GM11168 (cell line): ENCODE measurements around the gene GRIK4.

Source experiments
- in situ Hi-C: fragments of 300-500 bp; cut with MboI; formaldehyde crosslinking; loops from one replicate; pipeline ENCODE4 v1.12.0; 2022; ENCODE audit warnings: low sequenced_read_pairs; ENCODE audit not compliant: unreplicated experiment

The GRIK4 gene

DNA sequence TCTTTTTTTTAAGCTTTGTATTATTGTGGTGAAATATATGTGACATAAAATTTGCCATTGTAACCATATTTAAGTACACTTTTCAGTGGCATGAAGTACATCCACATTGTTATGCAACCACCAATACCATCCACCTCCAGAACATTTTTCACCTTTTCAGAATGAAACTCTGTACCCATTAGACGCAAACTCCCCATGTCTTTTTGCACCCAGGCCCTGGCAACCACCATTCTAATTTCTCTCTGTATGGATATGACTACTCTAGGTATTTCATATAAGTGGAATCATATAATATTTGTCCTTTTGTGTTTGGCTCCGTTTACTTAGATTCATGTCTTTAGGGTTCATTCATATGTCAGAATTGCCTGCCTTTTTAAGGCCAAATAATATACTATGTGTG is 329.5 kb downstream of the GRIK4 start:
- in situ Hi-C loops = no loop called here

DNA sequence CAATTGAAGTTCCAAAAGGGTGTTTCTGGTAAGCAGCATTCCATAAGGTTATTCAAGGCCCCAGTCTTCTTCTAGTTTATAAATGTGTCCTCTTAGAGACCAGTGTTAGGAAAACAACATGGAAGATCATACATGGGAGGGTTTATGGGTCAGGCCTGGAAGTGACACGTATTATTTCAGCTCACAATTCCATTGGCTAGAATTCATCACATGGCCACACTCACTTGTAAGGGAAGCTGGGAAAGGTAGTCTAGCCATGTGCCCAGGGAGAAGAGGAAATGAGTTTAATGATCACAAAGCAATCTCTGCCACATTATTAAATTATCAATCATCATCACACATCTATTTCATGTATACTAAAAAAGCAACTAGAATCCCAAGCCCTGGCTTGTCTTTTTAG is 330.6 kb downstream of the GRIK4 start:
- in situ Hi-C loops = no loop called here

- in situ Hi-C loops = no loop called here
Measured at GRCh38 chr11:120853435-120853834, 341.9 kb downstream of the GRIK4 start.

GRCh38 chr11:120854988-120855387 is 343.4 kb downstream of the GRIK4 start:
- in situ Hi-C loops = no loop called here

- in situ Hi-C loops = no loop called here
Measured at GRCh38 chr11:120857508-120857907, 346.0 kb downstream of the GRIK4 start.

DNA sequence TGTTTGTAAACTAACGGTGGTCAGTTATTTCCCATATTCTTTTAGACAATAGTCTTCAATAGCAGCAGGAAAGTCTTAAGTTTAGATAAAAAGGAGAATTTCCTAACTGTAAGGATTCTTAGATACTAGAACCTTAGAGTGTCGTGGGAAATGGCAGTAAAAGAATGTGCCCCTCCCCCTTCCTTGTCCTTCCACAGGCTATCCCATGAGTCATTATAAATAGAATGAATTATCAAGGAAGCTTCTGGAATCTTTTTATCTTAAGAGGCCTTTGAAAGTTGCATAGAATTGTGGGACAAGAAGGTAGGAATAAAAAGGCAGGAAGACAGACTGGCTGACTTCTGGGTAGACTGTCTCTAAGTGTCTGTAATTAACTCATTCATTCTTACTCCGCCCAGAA is 347.2 kb downstream of the GRIK4 start:
- in situ Hi-C loops = no loop called here

DNA sequence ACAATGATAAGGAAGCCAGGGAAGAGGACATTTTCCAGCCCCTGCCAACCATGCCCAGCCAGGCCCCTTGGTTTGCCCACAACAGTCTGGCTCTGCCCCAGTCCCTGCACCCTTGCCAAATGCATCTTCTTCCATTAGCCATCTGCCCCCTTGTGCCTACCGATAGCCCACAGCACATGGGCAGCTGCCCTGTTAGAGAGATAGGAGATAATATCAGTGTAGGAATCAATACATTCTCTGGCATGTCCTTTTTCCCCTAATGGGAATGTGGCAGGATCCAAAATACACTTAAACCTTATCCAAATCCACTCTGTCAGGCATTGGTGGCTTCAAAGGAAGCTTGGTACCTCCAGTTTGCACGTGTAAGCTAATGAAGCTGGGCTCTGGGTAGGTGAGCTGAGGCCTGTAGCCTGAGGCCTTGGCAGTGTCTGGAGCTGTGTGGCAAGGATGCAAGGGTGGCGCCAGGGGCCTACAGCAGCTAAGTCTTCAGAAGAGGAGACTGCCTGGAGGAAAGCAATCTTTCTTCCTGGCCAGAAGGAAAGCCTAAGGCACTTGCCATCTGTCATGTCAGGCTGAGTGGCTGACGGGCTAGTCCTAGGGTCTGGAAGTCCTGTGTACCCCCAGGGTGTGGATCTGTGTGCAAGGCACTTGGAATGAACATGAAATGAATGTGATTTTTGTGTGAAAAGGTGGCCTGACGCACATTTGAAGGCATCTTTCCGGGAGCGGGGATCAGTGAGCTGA is 348.2 kb downstream of the GRIK4 start:
- in situ Hi-C loops = no loop called here

DNA sequence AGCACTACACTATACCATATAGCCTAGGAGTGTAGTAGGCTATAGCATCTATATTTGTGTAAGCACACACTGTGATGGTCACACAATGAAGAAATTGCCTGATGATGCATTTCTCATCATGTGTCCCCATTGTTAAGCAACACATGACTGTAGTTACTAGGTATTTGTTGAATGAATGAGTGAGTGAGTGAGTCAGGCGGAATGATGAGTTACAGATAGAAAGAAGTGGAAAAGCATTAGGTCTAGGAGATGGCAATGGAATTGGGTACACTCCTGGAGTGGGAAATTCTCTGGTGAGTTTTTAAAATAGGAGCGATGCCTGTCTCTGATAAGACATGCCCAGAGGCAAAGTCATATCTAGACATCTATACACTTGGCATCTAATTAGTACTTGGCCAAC is 351.8 kb downstream of the GRIK4 start:
- in situ Hi-C loops = no loop called here

DNA sequence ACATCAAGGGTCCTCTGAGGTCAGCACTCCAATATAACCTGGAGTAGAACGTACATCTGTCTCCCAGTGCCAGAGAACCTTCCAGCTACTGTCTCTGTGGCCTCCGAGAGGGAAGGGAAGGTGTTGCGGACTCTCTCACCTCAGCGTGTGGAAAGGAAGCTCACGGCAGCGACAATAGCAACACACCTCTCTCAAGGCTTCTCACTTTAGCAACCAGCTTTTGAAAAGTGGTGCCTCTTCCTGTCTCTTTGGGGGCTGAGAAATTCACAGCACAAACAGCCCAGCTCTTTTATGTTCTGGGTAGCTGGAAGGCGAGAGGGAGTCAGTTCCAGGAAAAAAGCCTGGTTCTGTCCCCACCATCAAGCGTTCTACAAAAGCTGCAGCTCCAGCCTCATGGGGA is 355.5 kb downstream of the GRIK4 start:
- in situ Hi-C loops = no loop called here

DNA sequence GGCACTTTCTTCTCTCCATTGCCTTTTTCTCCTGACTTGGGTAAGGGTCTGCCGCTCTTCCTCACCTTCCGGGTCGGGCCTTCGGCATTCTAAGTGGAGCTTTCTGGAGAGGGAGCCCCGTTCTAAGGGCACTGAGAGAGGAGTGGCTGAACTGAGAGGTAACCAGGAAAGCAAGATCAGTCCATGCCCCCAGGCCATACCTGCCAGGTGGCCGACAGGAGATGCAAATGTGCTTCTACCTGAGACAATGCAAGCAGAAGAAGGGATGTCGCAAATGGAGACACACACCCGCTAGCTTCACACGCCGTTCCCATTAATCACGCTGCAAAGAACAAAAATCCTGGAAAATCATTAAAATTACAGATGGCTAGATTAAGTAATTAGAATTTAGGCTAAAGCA is 356.0 kb downstream of the GRIK4 start:
- in situ Hi-C loops = no loop called here

DNA sequence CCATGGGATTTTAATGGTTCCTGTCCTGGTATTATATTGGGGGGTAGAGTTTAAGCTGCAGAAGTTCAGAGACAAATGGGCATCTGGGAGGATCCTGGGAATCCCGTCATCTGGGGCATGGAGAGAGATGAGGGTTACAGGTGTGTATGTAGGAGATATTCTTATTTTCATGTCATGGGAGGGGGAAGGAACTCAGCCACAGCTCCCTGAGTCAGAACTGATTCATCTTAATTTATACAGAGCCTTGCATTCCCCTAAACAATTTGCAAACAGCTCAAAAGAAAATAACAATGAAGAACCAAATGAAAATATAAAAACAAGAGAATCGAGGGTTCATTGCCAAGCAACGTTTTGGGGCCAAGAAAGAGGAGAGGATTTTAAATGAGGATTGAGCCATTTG is 356.4 kb downstream of the GRIK4 start:
- in situ Hi-C loops = no loop called here

DNA sequence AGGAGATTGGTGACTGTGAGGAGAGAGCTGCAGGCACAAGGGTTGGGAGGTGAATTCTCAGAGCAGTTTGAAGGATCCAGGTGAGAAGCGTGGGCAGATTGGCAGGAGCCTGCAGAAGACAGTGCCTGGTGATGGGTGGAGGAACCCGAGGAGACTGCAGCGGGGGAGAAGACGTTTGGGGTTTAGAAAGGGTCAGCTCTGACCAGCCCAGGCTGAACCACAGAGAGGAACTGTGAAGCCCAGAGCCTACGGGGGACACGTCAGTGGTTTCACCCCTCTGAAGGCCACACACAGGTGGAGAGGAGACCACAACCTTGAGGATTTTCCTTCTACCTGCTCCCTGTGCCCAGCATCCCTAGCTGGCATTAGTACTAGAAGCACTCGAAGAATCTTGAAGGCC is 357.5 kb downstream of the GRIK4 start:
- in situ Hi-C loops = no loop called here

GRCh38 chr11:120869516-120870011 is 358.0 kb downstream of the GRIK4 start:
- in situ Hi-C loops = no loop called here

GRCh38 chr11:120871194-120871593 is 359.6 kb downstream of the GRIK4 start:
- in situ Hi-C loops = no loop called here

DNA sequence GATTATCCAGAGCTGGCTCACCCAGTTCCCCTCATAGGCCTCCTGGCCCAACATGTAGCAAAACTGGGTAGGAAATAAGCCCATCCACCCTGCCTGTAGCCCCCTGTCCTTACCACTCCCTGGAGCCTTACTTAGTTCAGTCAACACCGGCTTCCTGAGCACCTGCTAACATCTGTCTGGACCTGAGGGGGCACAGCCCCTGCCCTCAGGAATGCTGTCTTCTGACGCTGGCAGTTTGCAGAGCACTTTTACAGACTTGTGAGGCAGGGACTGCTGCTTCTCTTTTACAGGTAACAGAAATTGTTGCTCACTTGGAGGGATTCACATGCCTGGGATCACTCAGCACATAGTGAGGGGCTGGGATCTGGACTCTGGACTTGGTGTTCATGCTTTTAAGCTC is 360.4 kb downstream of the GRIK4 start:
- in situ Hi-C loops = no loop called here

- in situ Hi-C loops = no loop called here
Measured at GRCh38 chr11:120873966-120874735, 362.6 kb downstream of the GRIK4 start.

- in situ Hi-C loops = no loop called here
Measured at GRCh38 chr11:120875986-120876385, 364.4 kb downstream of the GRIK4 start.

DNA sequence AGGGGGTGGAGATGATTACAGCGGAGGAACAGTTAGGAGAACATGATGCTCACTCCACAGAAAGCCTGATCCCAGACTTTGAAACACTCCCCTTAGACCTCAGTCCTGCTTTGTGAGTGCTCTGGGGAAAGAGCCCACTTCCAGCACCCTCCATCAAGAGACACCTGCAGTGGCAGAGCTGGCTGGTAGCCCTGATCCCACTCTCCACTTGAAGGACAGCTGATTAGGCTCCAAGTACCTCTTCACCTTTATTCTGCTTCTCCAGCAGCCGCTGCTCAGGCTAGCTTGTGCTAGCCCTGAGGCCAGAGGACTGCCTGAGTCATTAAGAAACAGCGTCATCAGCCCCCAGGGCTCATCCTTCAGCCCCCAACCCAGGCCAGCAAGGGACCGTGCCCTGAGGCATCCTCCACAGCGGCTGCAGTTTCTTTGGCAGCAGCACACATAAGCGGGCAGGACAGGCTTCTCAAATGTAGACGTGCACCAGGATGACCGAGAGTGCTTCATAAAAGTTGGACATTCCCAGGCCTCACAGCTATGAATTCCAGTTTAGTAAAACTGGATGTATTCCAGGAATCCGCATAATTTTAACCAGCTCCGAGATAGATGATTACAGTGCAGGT is 366.3 kb downstream of the GRIK4 start:
- in situ Hi-C loops = no loop called here

GRCh38 chr11:120878781-120879180 is 367.2 kb downstream of the GRIK4 start:
- in situ Hi-C loops = no loop called here

DNA sequence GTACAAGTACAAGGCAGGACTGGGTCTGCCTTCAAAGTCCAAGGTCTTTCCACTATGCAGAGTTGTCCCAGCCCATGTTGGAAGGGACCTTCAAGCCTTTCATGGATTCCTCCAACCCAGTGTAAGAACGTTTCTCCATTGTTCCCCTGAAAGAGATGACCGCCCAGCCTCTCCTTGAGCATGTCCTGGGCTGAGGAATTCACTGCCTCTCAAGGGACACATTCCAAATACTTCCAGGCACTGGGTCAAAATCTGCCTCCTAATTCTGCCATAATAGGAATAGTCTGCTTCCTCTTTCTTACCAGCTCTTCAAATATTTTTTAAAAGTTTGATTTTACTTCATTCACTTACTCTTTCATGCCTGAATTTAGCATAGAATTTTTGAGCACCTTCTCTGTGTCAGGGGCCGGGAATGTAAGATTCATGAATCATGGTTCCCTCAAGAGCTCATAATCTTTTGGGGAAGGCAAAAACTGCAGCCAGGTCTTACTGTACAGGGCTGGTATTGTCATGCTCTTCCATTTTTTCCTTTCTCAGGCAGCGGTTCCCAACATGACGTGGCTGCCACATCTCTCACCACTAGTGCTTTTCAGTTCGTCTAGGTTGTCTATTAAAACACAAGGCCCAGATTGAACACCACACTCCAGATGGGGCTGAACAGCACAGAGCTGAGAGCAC is 369.1 kb downstream of the GRIK4 start:
- in situ Hi-C loops = no loop called here

DNA sequence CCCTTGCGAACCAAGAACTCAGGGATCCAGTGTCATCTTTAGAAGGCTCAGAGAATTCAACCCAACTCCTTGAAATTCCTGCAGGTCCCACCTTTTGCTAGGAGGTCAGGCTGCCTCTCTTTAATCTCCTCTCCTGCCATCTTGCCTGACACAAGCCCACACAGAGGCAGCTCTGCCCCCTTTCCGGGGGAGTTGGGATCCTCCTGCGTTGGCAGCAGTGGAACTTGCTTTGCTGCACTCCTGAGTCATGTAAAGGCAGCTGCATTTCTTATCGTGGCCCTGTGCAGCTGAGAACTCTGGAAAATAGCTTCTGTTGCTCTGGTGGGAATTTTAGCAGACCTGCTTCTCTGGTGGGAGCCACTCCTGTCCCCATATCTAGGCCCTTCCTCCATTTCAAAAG is 370.0 kb downstream of the GRIK4 start:
- in situ Hi-C loops = no loop called here
